Neuronal stem cell (in vitro differentiated cells): ENCODE measurements around the gene TSC22D2.
"Not testable (repeated sequence)": the region's sequence is repeated elsewhere in the genome, so short reads cannot be mapped to it uniquely, and the experiment has no call there.

Experiments
- DNase-seq: peaks from one replicate; pipeline ENCODE4 v3.0.0-alpha.2; 2013; ENCODE audit warnings: low spot score
- H2AFZ ChIP-seq: one replicate; pipeline ENCODE4 v1.6.1; 2013; ENCODE audit warnings: mild to moderate bottlenecking, low read length, inconsistent platforms
- H2AK5ac ChIP-seq: 2 replicates; pipeline ENCODE4 v1.6.1; 2013; ENCODE audit warnings: low read depth, mild to moderate bottlenecking, inconsistent platforms, low read length, moderate library complexity, mixed read lengths
- H2BK120ac ChIP-seq: 2 replicates; pipeline ENCODE4 v1.6.1; 2013; ENCODE audit warnings: low read depth, mild to moderate bottlenecking, inconsistent platforms, low read length, moderate library complexity, mixed read lengths
- H2BK12ac ChIP-seq: one replicate; pipeline ENCODE4 v1.6.1; 2013; ENCODE audit warnings: low read length, inconsistent platforms
- H2BK15ac ChIP-seq: 2 replicates; pipeline ENCODE4 v1.6.1; 2013; ENCODE audit warnings: mild to moderate bottlenecking, low read length, inconsistent platforms, mixed read lengths
- H2BK5ac ChIP-seq: one replicate; pipeline ENCODE4 v1.6.1; 2013; ENCODE audit warnings: inconsistent platforms, mild to moderate bottlenecking, low read length, moderate library complexity
- H3K14ac ChIP-seq: one replicate; pipeline ENCODE4 v1.6.1; 2013; ENCODE audit warnings: low read length, inconsistent platforms
- H3K18ac ChIP-seq: 2 replicates; pipeline ENCODE4 v1.6.1; 2013; ENCODE audit warnings: low read length, inconsistent platforms
- H3K23ac ChIP-seq: 2 replicates; pipeline ENCODE4 v1.6.1; 2013; ENCODE audit warnings: low read depth, mild to moderate bottlenecking, mixed read lengths, low read length, inconsistent platforms; ENCODE audit not compliant: poor library complexity
- H3K27ac ChIP-seq: replicated peaks from 3 replicates; pipeline ENCODE4 v1.5.1; 2013; ENCODE audit warnings: low read length, inconsistent platforms
- H3K27me3 ChIP-seq, 3 experiments: 2 replicates each; pipeline ENCODE4 v1.6.1; 2013; ENCODE audit warnings: low read length in 3 of 3, mild to moderate bottlenecking in 2 of 3, inconsistent platforms in 1 of 3, low read depth in 1 of 3, mixed read lengths in 1 of 3, moderate library complexity in 1 of 3; ENCODE audit not compliant: control insufficient read depth in 3 of 3, insufficient read depth in 3 of 3
- H3K36me3 ChIP-seq, 2 donors: replicated peaks in 1 of 2; 2 replicates each; pipeline ENCODE4 v1.6.1; 2013; ENCODE audit warnings: low read length in 2 of 2; ENCODE audit not compliant: control insufficient read depth in 2 of 2, insufficient read depth in 2 of 2
- H3K4ac ChIP-seq: 2 replicates; pipeline ENCODE4 v1.6.1; 2013; ENCODE audit warnings: inconsistent platforms, mild to moderate bottlenecking, low read length, moderate library complexity
- H3K4me1 ChIP-seq, 2 donors: 1 replicate in 1 of 2; 2 replicates in 1 of 2; pipeline ENCODE4 v1.6.1; 2013; ENCODE audit warnings: low read length in 2 of 2, low read depth in 1 of 2; ENCODE audit not compliant: control insufficient read depth in 2 of 2, insufficient read depth in 1 of 2
- H3K4me2 ChIP-seq: one replicate; pipeline ENCODE4 v1.6.1; 2013; ENCODE audit warnings: mild to moderate bottlenecking, low read length, inconsistent platforms; ENCODE audit not compliant: insufficient read depth, poor library complexity, severe bottlenecking
- H3K4me3 ChIP-seq, 2 donors: 2 replicates each; pipeline ENCODE4 v1.5.1; 2013; ENCODE audit warnings: low read length in 2 of 2, mild to moderate bottlenecking in 2 of 2, inconsistent platforms in 1 of 2, moderate library complexity in 1 of 2
- H3K79me1 ChIP-seq: one replicate; pipeline ENCODE4 v1.6.1; 2013; ENCODE audit warnings: low read depth, mild to moderate bottlenecking, inconsistent platforms, low read length, moderate library complexity
- H3K9ac ChIP-seq: one replicate; pipeline ENCODE4 v1.6.1; 2013; ENCODE audit warnings: mild to moderate bottlenecking, low read depth, low read length, inconsistent platforms; ENCODE audit not compliant: poor library complexity
- H3K9me3 ChIP-seq, 2 donors: replicated peaks in 1 of 2; 2 replicates each; pipeline versions ENCODE3 to v1.6.1; 2013; ENCODE audit warnings: low read length in 2 of 2, mild to moderate bottlenecking in 2 of 2, inconsistent platforms in 1 of 2, low read depth in 1 of 2, mixed read lengths in 1 of 2, moderate library complexity in 1 of 2; ENCODE audit not compliant: control insufficient read depth in 2 of 2, insufficient read depth in 1 of 2
- H4K8ac ChIP-seq: one replicate; pipeline ENCODE4 v1.6.1; 2013; ENCODE audit warnings: low read depth, mild to moderate bottlenecking, inconsistent platforms, low read length, moderate library complexity
- H4K91ac ChIP-seq: one replicate; pipeline ENCODE4 v1.6.1; 2013; ENCODE audit warnings: low read length, low read depth, mild to moderate bottlenecking, inconsistent platforms; ENCODE audit not compliant: poor library complexity
- WGBS, 2 donors: extraction: QIAGEN DNeasy Blood & Tissue Kit; methylation state at CpG; one replicate each; pipeline ENCODE4 v1.1.7; 2013; ENCODE audit warnings: missing lambda C conversion rate in 2 of 2, mixed read lengths in 1 of 2; ENCODE audit not compliant: insufficient read length in 2 of 2, insufficient replicate concordance in 1 of 2; ENCODE audit errors: extremely low coverage in 2 of 2; 5-methylcytosine and 5-hydroxymethylcytosine counted together

Gene TSC22D2

GRCh38 chr3:150500960-150501359 lies 92.9 kb downstream of the TSC22D2 start:
- not testable (repeated sequence) for H3K79me1 ChIP-seq, H2BK5ac ChIP-seq, H3K27me3 ChIP-seq, H3K36me3 ChIP-seq, H2AK5ac ChIP-seq, H3K4me3 ChIP-seq, H2BK120ac ChIP-seq, H3K27ac ChIP-seq, H2BK15ac ChIP-seq, H3K18ac ChIP-seq, H3K4me2 ChIP-seq, DNase-seq, H3K4me1 ChIP-seq, H4K91ac ChIP-seq, H2BK12ac ChIP-seq, H3K23ac ChIP-seq, H3K4ac ChIP-seq, H3K9ac ChIP-seq, H3K14ac ChIP-seq, H4K8ac ChIP-seq, H2AFZ ChIP-seq
- H3K9me3 ChIP-seq, result peaks cover 6 to 13% of the 10 kb centered on the region in 2 donors
- no CpG with 5 or more reads among the region's 1 CpG for WGBS, 2 donors

GRCh38 chr3:150503402-150504099 lies 95.5 kb downstream of the TSC22D2 start:
- Histone ChIP-seq H2AK5ac (peak overlapping the region; percentile 47), H2AFZ (no peak overlapping the region), H3K18ac (no peak overlapping the region), H3K4ac (no peak overlapping the region), H2BK12ac (no peak overlapping the region), H3K27me3 (peaks cover 0 to 5% (median 0%) of the 10 kb centered on the region in 3 experiments), H2BK15ac (no peak overlapping the region), H3K23ac (no peak overlapping the region), H3K79me1 (no peaks in the 10 kb centered on the region), H2BK120ac (no peak overlapping the region), H3K9ac (no peak overlapping the region), H4K8ac (no peak overlapping the region), H4K91ac (no peak overlapping the region), H3K14ac (peak overlapping the region; percentile 27), H3K4me2 (no peak overlapping the region), H3K4me3 (no peak overlapping the region), H3K36me3 (no peaks in the 10 kb centered on the region), H3K9me3 (peaks cover 6 to 13% of the 10 kb centered on the region in 2 donors), H3K27ac (no peak overlapping the region), H3K4me1 (no peaks in the 10 kb centered on the region), H2BK5ac (no peak overlapping the region)
- no peak for DNase-seq
- no CpG with 5 or more reads among the region's 5 CpGs for WGBS, 2 donors

GRCh38 chr3:150504483-150504882 lies 96.4 kb downstream of the TSC22D2 start:
- Histone ChIP-seq H3K9me3 (peaks cover 6 to 13% of the 10 kb centered on the region in 2 donors), H3K4me1 (no peaks in the 10 kb centered on the region), H2BK120ac (no peak overlapping the region), H3K36me3 (no peaks in the 10 kb centered on the region), H2BK15ac (no peak overlapping the region), H4K91ac (no peak overlapping the region), H2AFZ (no peak overlapping the region), H2BK5ac (no peak overlapping the region), H3K9ac (peak overlapping the region; percentile 3), H2BK12ac (no peak overlapping the region), H3K27me3 (peaks cover 0 to 5% (median 0%) of the 10 kb centered on the region in 3 experiments), H2AK5ac (peak overlapping the region; percentile 47), H3K4me2 (no peak overlapping the region), H3K14ac (no peak overlapping the region), H3K23ac (no peak overlapping the region), H4K8ac (no peak overlapping the region), H3K27ac (no peak overlapping the region), H3K4me3 (no peak overlapping the region), H3K4ac (no peak overlapping the region), H3K79me1 (no peaks in the 10 kb centered on the region), H3K18ac (no peak overlapping the region)
- no CpG with 5 or more reads among the region's 3 CpGs for WGBS, 2 donors
- no peak for DNase-seq

GRCh38 chr3:150508401-150508800 lies 100.3 kb downstream of the TSC22D2 start:
- H2BK15ac ChIP-seq, result no peak overlapping the region
- H4K91ac ChIP-seq, result no peak overlapping the region
- no peak overlapping the region for H3K23ac ChIP-seq
- DNase-seq, result no peak
- H2BK120ac ChIP-seq, result no peak overlapping the region
- no peak overlapping the region for H2AK5ac ChIP-seq
- H3K79me1 ChIP-seq, result no peaks in the 10 kb centered on the region
- no peak overlapping the region for H2AFZ ChIP-seq
- H3K4me1 ChIP-seq, result no peaks in the 10 kb centered on the region
- H3K9me3 ChIP-seq, result no peaks in the 10 kb centered on the region
- no peak overlapping the region for H3K14ac ChIP-seq
- H3K9ac ChIP-seq, result no peak overlapping the region
- no peak overlapping the region for H3K27ac ChIP-seq
- H3K4me3 ChIP-seq, result no peak overlapping the region
- no peak overlapping the region for H2BK5ac ChIP-seq
- H3K4ac ChIP-seq, result no peak overlapping the region
- H3K18ac ChIP-seq, result no peak overlapping the region
- H4K8ac ChIP-seq, result no peak overlapping the region
- no peaks in the 10 kb centered on the region for H3K36me3 ChIP-seq
- H3K4me2 ChIP-seq, result no peak overlapping the region
- peaks cover 0 to 5% (median 0%) of the 10 kb centered on the region in 3 experiments for H3K27me3 ChIP-seq
- no peak overlapping the region for H2BK12ac ChIP-seq
